ENCODE measurements around the gene GSPT1.
"Not testable (repeated sequence)": the region's sequence is repeated elsewhere in the genome, so short reads cannot be mapped to it uniquely, and the experiment has no call there.

GSPT1 gene

GRCh38 chr16:11915644-11916523 is at the start of gene GSPT1:
TSS of gene GSPT1 (minus strand) at chr16:11915956. CDS start at chr16:11915720, 236 bp downstream.
- DNase-seq (ENCODE audit: low read depth) = peak; percentile 99

GRCh38 chr16:11964761-11965551 is 49.2 kb upstream of the GSPT1 start, which contains the start of gene TNFRSF17:
TSS of gene TNFRSF17 (plus strand) at chr16:11965210. CDS start at chr16:11965325, 115 bp downstream.
- no peak for DNase-seq (ENCODE audit: low read depth)

GRCh38 chr16:11963706-11964105 is 48.0 kb upstream of the GSPT1 start:
- DNase-seq (ENCODE audit: low read depth) = no peak

GRCh38 chr16:11962978-11963377 is 47.2 kb upstream of the GSPT1 start:
- not testable (repeated sequence) for DNase-seq (ENCODE audit: low read depth)

GRCh38 chr16:11962457-11962856 is 46.7 kb upstream of the GSPT1 start:
- DNase-seq (ENCODE audit: low read depth) = not testable (repeated sequence)

- DNase-seq (ENCODE audit: low read depth) = no peak
Observed at GRCh38 chr16:11957591-11958395, 42.0 kb upstream of the GSPT1 start.

- no peak for DNase-seq (ENCODE audit: low read depth)
Observed at GRCh38 chr16:11956558-11956957, 40.8 kb upstream of the GSPT1 start.

- DNase-seq (ENCODE audit: low read depth) = no peak
Observed at GRCh38 chr16:11955713-11956123, 40.0 kb upstream of the GSPT1 start.

GRCh38 chr16:11953576-11953975 is 37.8 kb upstream of the GSPT1 start:
- not testable (repeated sequence) for DNase-seq (ENCODE audit: low read depth)

GRCh38 chr16:11950388-11950787 is 34.6 kb upstream of the GSPT1 start:
- no peak for DNase-seq (ENCODE audit: low read depth)

- DNase-seq (ENCODE audit: low read depth) = no peak
Observed at GRCh38 chr16:11949527-11949926, 33.8 kb upstream of the GSPT1 start.

GRCh38 chr16:11948819-11949218 is 33.1 kb upstream of the GSPT1 start:
- no peak for DNase-seq (ENCODE audit: low read depth)

GRCh38 chr16:11946433-11946832 is 30.7 kb upstream of the GSPT1 start:
- DNase-seq (ENCODE audit: low read depth) = no peak

GRCh38 chr16:11941945-11942344 is 26.2 kb upstream of the GSPT1 start, which contains the start of gene NPIPB2:
TSS of gene NPIPB2 (minus strand) at chr16:11942045. CDS start at chr16:11942045, 0 bp downstream.
- DNase-seq (ENCODE audit: low read depth) = not testable (repeated sequence)

GRCh38 chr16:11927350-11927749 is 11.6 kb upstream of the GSPT1 start:
- DNase-seq (ENCODE audit: low read depth) = not testable (repeated sequence)

GRCh38 chr16:11924046-11924445 is 8.3 kb upstream of the GSPT1 start:
- DNase-seq (ENCODE audit: low read depth) = not testable (repeated sequence)

- no peak for DNase-seq (ENCODE audit: low read depth)
Observed at GRCh38 chr16:11916524-11917285, 949 bp upstream of the GSPT1 start.

- DNase-seq (ENCODE audit: low read depth) = peak; percentile 26
Observed at GRCh38 chr16:11915114-11915643, 577 bp downstream of the GSPT1 start.

GRCh38 chr16:11914210-11915113 is 1.3 kb downstream of the GSPT1 start:
- peak; percentile 10 for DNase-seq (ENCODE audit: low read depth)
